Esophagus squamous epithelium (tissue), 4 donors: ENCODE measurements around the gene OLAH.
"Not testable (repeated sequence)": the region's sequence is repeated elsewhere in the genome, so short reads cannot be mapped to it uniquely, and the experiment has no call there.

ENCODE experiments used
- CTCF ChIP-seq, 6 experiments: fragments of 450-650 bp in 4 of 6; fragments of 200-600 bp in 2 of 6; sonication (generic) in 2 of 6; IDR thresholded peaks; one replicate each; pipeline ENCODE4 v1.5.1; 2016 to 2019; ENCODE audit warnings: antibody characterized with exemption in 6 of 6, mild to moderate bottlenecking in 4 of 6, moderate library complexity in 4 of 6
- POLR2A ChIP-seq, 4 donors: fragments of 450-650 bp; IDR thresholded peaks; one replicate each; pipeline ENCODE4 v1.6.1; 2017; ENCODE audit warnings: antibody characterized with exemption in 4 of 4, mild to moderate bottlenecking in 4 of 4, moderate library complexity in 3 of 4

- not testable (repeated sequence) for TF ChIP-seq CTCF, POLR2A (IDR thresholded peaks at IDR 0.05)
These were observed 20.7 kb upstream of the OLAH start for GRCh38 chr10:15023079-15023478.
